Suprapubic skin (tissue), 4 donors: ENCODE data around the gene THAP3.

Experiments
- CTCF ChIP-seq, 2 donors: fragments of 200-600 bp in 1 of 2; fragments of 450-650 bp in 1 of 2; sonication (generic) in 1 of 2; IDR thresholded peaks; one replicate each; pipeline ENCODE4 v1.5.1; 2016 to 2019; ENCODE audit warnings: antibody characterized with exemption in 2 of 2, mild to moderate bottlenecking in 1 of 2, moderate library complexity in 1 of 2
- POLR2A ChIP-seq, 2 donors: fragments of 450-650 bp; IDR thresholded peaks; one replicate each; pipeline ENCODE4 v1.6.1; 2017; ENCODE audit warnings: antibody characterized with exemption in 2 of 2, mild to moderate bottlenecking in 2 of 2, moderate library complexity in 2 of 2
- POLR2AphosphoS5 ChIP-seq, 3 donors: sonication (generic); formaldehyde crosslinking; IDR thresholded peaks; one replicate each; pipeline ENCODE4 v1.6.1; 2017; ENCODE audit warnings: antibody characterized with exemption in 3 of 3

- TF ChIP-seq POLR2A (IDR thresholded peaks at IDR 0.05) (no peak), CTCF (IDR thresholded peaks at IDR 0.05) (no peak), POLR2AphosphoS5 (IDR thresholded peaks at IDR 0.05) (no peak)
These were observed 49.2 kb downstream of the THAP3 start for GRCh38 chr1:6673816-6674398.
